ENCODE data around the gene TBCEL. TPM values are rescaled to one million over a fixed set of nuclear protein-coding genes. Genes with fewer than 3 reads are reported as not detected.
"Not testable (repeated sequence)": the region's sequence is repeated elsewhere in the genome, so short reads cannot be mapped to it uniquely, and the experiment has no call there.

Gene TBCEL
- total RNA-seq, 4 donors from 2014 or later = 14.1 to 38.6 (median 16.4) TPM

GRCh38 chr11:120998581-120998980 lies 25.3 kb upstream of the TBCEL start:
- ATAC-seq (ENCODE audit: low FRiP score) (no peak), DNase-seq (ENCODE audit: low spot score) (no peak)
- no peak for TF ChIP-seq CTCF (IDR thresholded peaks at IDR 0.05)

DNA sequence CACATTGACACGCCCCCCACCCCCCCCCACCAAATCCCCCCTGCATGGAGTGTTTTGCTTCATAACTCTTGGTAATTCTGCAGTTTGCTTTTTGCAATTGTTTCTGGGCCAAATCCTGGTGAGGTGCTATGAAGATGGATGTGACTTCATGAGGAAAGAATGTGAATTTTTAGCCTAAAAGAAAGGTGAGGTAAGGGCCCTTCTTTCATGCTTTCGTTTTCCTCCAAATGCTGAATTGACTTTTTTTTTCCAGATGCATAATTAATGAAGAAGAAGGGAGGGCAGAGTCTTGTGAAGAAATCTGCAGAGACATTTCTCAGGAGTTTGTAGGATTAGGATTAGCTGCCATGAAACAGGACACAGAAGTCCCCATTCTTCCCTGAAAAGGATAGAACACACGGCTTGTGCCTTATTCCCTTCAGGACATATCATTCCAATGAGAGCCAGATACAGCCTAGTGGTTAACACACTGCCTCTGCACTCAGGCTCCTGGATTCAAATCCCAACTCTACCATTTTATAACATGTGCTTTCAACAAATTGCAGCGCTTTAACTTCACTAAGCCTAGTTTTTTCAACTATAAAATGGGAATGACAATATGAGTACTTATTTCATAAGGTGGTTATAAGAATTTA lies 19.6 kb upstream of the TBCEL start:
- DNase-seq (ENCODE audit: low spot score) (no peak), ATAC-seq (ENCODE audit: low FRiP score) (no peak)
- TF ChIP-seq CTCF (IDR thresholded peaks at IDR 0.05) = no peak

- DNase-seq (ENCODE audit: low spot score) (no peak), ATAC-seq (ENCODE audit: low FRiP score) (no peak)
- TF ChIP-seq CTCF (IDR thresholded peaks at IDR 0.05) = no peak
Observed at GRCh38 chr11:121006922-121007321, 17.0 kb upstream of the TBCEL start.

DNA sequence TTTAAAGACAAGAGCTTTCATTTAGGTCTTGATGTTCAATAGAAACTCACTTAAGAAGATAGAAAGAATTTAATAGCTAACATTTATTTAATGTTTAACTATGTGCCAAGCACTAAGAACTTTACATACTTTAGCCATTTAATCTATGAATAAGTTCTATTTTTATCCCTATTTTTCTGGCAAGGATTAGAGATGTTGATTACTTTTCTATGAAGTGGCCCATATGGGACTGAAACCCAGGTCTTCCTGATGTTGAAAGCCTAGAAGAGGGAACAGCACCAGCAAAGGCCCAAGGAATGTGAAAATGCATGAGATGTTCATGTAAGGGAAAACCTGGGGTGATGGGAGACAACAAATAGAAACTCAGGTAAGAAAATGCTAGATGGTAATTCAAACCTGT lies 15.4 kb upstream of the TBCEL start:
- ATAC-seq (ENCODE audit: low FRiP score) = no peak
- DNase-seq (ENCODE audit: low spot score) = no peak
- no peak for TF ChIP-seq CTCF (IDR thresholded peaks at IDR 0.05)

GRCh38 chr11:121012091-121012490 lies 11.8 kb upstream of the TBCEL start:
- TF ChIP-seq CTCF (IDR thresholded peaks at IDR 0.05) = no peak
- ATAC-seq (ENCODE audit: low FRiP score) (no peak), DNase-seq (ENCODE audit: low spot score) (no peak)

- no peak for DNase-seq (ENCODE audit: low spot score)
- ATAC-seq (ENCODE audit: low FRiP score) = no peak
- TF ChIP-seq CTCF (IDR thresholded peaks at IDR 0.05) = no peak
Observed at GRCh38 chr11:121018746-121019145, 5.2 kb upstream of the TBCEL start.

GRCh38 chr11:121021718-121022117 lies 2.2 kb upstream of the TBCEL start:
- not testable (repeated sequence) for ATAC-seq (ENCODE audit: low FRiP score); DNase-seq (ENCODE audit: low spot score)

Data from omental fat pad (tissue), 4 donors.